K562 treated with DMSO at 1 percent for 24 hours (cell line): ENCODE data around the gene WDR7. TPM values are rescaled to one million over a fixed set of nuclear protein-coding genes. Genes with fewer than 3 reads are reported as not detected.

Source experiments
- total RNA-seq: library from RNA; unstranded; fragments of 300-600 nt; gene quantifications from 2 replicates; pipeline ENCODE4 v1.2.3, GENCODE V29; 2022; ENCODE audit warnings: low read depth; ENCODE audit not compliant: insufficient read depth

Gene WDR7
- total RNA-seq: 5.5 and 8.1 TPM in 2 replicates

GRCh38 chr18:56650944-56651770, at the start of gene WDR7:
WDR7 (plus strand) TSS chr18:56651359; CDS start chr18:56672516, 21,157 bp downstream.

GRCh38 chr18:56638232-56639103, 12.7 kb upstream of the WDR7 start, which contains the start of gene TXNL1:
TXNL1 (minus strand) TSS chr18:56638592; CDS start chr18:56638440, 152 bp downstream.

Other genes starting within 250 kb of the WDR7 start
- gene TXNL1, start 12.8 kb upstream of the WDR7 start, total RNA-seq: 22.1 and 27.1 TPM in 2 replicates